ENCODE measurements around the gene EPPIN. TPM values are rescaled to one million over a fixed set of nuclear protein-coding genes. Genes with fewer than 3 reads are reported as not detected.

The EPPIN gene
- total RNA-seq, 1 donor from 2014 or later: not detected

DNA sequence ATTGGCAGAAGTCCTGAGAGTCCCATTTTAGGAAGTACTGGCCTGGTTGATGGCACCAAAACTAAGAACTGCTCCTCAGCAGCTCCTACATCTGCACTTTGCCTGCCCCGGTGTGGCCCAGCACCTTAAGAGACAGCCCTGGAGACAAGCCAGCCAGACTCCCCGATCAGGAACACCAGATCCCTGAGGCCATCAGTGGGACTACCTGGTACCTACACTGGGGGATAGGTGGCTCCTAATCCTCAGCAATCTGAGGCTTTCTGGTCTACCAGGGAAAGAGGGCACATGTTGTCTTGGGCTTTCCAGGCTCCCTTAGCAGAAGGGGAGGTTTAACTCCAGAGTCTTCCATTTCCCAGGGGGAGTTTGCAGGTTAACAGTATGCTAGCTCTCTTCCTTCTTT lies 7.8 kb downstream of the EPPIN start, which contains the start of gene WFDC6:
Gene WFDC6, minus strand, starts transcription at position 101 of the 400 bp plus-strand sequence. Its CDS starts 75 bp downstream, at position 26.
- H3K36me3 Mint-ChIP-seq (ENCODE audit: low read depth): no peaks in the 10 kb centered on the region
- no peak within 1 kb of the TSS for H3K4me3 Mint-ChIP-seq (ENCODE audit: unreplicated experiment)
- DNase-seq (ENCODE audit: low spot score): no peak
- H3K9me3 Mint-ChIP-seq (ENCODE audit: low read depth): no peaks in the 10 kb centered on the region
- no peak within 1 kb of the TSS for H3K27ac Mint-ChIP-seq (ENCODE audit: unreplicated experiment)
- H3K27me3 Mint-ChIP-seq (ENCODE audit: low read depth): peaks cover 26% of the 10 kb centered on the region
- TF ChIP-seq, protein P1, sequence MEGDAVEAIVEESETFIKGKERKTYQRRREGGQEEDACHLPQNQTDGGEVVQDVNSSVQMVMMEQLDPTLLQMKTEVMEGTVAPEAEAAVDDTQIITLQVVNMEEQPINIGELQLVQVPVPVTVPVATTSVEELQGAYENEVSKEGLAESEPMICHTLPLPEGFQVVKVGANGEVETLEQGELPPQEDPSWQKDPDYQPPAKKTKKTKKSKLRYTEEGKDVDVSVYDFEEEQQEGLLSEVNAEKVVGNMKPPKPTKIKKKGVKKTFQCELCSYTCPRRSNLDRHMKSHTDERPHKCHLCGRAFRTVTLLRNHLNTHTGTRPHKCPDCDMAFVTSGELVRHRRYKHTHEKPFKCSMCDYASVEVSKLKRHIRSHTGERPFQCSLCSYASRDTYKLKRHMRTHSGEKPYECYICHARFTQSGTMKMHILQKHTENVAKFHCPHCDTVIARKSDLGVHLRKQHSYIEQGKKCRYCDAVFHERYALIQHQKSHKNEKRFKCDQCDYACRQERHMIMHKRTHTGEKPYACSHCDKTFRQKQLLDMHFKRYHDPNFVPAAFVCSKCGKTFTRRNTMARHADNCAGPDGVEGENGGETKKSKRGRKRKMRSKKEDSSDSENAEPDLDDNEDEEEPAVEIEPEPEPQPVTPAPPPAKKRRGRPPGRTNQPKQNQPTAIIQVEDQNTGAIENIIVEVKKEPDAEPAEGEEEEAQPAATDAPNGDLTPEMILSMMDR (IDR thresholded peaks at IDR 0.05): no peak
- H3K4me1 Mint-ChIP-seq (ENCODE audit: low read depth): no peaks in the 10 kb centered on the region

DNA sequence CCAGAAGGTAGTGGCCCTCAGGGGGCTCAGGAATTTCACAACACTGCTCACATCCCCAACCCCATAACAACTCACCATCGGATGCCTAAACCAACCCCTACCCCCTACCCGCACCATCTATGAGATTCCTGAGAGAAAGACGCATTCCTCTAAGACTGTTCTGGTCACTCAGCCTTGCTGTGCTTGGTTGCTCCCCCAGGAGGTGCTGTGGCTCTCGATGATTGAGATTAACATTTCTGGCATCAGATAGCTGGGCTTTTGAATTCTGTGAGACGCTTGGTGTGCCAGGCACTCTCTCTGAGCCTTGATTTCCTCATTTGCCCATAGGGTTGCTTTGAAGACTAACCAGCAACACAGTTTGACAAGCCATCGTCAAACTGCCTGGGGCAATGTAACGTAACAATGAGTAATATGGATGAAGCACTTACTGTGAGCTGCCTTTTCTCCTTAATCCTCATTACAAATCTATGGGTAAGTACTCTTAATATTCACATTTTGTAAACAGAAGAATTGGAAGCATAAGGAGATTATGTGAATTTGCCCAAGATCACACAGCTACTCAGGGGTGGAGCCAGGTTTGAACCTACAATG lies 8.9 kb downstream of the EPPIN start:
- Mint-ChIP-seq H3K27me3 (ENCODE audit: low read depth) (peaks cover 20% of the 10 kb centered on the region), H3K4me3 (ENCODE audit: unreplicated experiment) (no peak overlapping the region)

DNA sequence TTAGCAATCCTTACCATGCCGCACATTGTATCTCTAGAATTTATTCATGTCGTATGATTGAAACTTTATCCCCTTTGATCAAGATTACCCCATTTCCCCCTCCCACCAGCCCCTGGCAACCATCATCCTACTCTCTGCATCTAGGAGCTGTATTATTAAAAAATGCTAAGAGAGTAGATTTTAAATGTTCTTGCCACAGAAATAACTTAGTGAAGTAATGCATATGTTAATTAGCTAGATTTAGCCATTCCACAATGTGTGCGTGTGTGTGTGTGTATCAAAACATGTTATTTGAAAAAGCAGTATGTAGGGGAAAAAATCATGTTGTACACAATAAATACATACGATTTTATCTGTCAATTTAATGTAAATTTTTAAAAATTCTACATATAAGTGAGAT lies 19.9 kb downstream of the EPPIN start:
- peaks cover 22% of the 10 kb centered on the region for H3K27me3 Mint-ChIP-seq (ENCODE audit: low read depth)
- no peaks in the 10 kb centered on the region for H3K36me3 Mint-ChIP-seq (ENCODE audit: low read depth)
- TF ChIP-seq, protein P1 (IDR thresholded peaks at IDR 0.05): no peak
- DNase-seq (ENCODE audit: low spot score): no peak
- no peaks in the 10 kb centered on the region for H3K4me1 Mint-ChIP-seq (ENCODE audit: low read depth)
- H3K9me3 Mint-ChIP-seq (ENCODE audit: low read depth): peaks cover 4% of the 10 kb centered on the region
- no peak overlapping the region for H3K4me3 Mint-ChIP-seq (ENCODE audit: unreplicated experiment)
- H3K27ac Mint-ChIP-seq (ENCODE audit: unreplicated experiment): no peak overlapping the region

More for the DNA sequence above, 8.9 kb downstream of the EPPIN start:
- no peaks in the 10 kb centered on the region for H3K9me3 Mint-ChIP-seq (ENCODE audit: low read depth)
- no peak overlapping the region for H3K27ac Mint-ChIP-seq (ENCODE audit: unreplicated experiment)
- DNase-seq (ENCODE audit: low spot score): no peak
- no peaks in the 10 kb centered on the region for H3K36me3 Mint-ChIP-seq (ENCODE audit: low read depth)
- H3K4me1 Mint-ChIP-seq (ENCODE audit: low read depth): no peaks in the 10 kb centered on the region
- TF ChIP-seq, protein P1 (IDR thresholded peaks at IDR 0.05): no peak

DNA sequence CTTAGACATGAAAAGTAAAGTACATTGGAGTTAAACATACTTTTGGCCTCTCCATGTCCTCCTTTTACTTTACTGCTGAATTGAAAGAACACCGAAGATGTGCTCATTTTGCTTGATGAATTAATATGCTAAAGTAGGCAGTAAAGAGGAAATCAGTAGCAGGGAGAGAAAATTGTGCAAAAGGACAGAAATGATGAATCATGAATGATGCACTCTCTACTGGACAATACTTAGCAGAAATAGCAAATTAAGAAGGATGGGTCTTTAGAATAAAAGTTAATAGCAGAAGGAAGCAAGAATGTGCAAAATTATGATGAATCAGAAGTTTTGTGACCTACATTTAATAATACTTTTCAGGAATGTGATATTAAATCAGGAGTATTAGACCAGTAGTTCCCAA lies 23.4 kb downstream of the EPPIN start:
- peaks cover 21% of the 10 kb centered on the region for H3K27me3 Mint-ChIP-seq (ENCODE audit: low read depth)

DNA sequence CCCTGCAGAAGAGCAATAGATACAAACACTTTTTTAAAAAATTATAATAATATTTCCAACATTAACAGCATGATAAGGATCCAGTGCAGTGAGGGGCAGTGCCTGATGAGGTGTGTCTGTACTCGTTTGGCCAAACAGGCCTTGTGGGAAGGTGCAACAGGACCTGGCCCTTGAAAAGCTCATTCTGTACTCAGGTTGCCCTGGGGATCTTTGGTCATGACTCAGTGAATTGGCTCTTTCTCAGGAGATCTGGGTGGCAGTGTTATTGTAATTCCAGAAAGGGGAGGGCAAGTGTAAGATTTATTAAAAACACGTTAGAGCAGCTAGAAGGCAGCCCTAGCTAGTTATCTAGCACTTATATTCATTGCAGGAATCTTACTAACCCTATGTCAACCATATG lies 28.9 kb downstream of the EPPIN start:
- H3K36me3 Mint-ChIP-seq (ENCODE audit: low read depth): no peaks in the 10 kb centered on the region
- no peak overlapping the region for H3K4me3 Mint-ChIP-seq (ENCODE audit: unreplicated experiment)
- no peak overlapping the region for H3K27ac Mint-ChIP-seq (ENCODE audit: unreplicated experiment)
- H3K27me3 Mint-ChIP-seq (ENCODE audit: low read depth): peaks cover 9% of the 10 kb centered on the region
- no peak for DNase-seq (ENCODE audit: low spot score)
- H3K9me3 Mint-ChIP-seq (ENCODE audit: low read depth): no peaks in the 10 kb centered on the region
- TF ChIP-seq, protein P1 (IDR thresholded peaks at IDR 0.05): no peak
- H3K4me1 Mint-ChIP-seq (ENCODE audit: low read depth): no peaks in the 10 kb centered on the region

More for the DNA sequence above, 23.4 kb downstream of the EPPIN start:
- Mint-ChIP-seq H3K4me3 (ENCODE audit: unreplicated experiment) (no peak overlapping the region), H3K27ac (ENCODE audit: unreplicated experiment) (no peak overlapping the region), H3K4me1 (ENCODE audit: low read depth) (no peaks in the 10 kb centered on the region), H3K9me3 (ENCODE audit: low read depth) (no peaks in the 10 kb centered on the region), H3K36me3 (ENCODE audit: low read depth) (no peaks in the 10 kb centered on the region)
- TF ChIP-seq, protein P1 (IDR thresholded peaks at IDR 0.05): no peak
- DNase-seq (ENCODE audit: low spot score): no peak

Measured in chondrocyte (in vitro differentiated cells).